Osteocyte (in vitro differentiated cells): ENCODE measurements around the gene SIRT4. TPM values are rescaled to one million over a fixed set of nuclear protein-coding genes. Genes with fewer than 3 reads are reported as not detected.

Experiments
- DNase-seq: peaks from one replicate; pipeline ENCODE4 v3.0.0; 2021; ENCODE audit warnings: mixed read lengths; ENCODE audit not compliant: unreplicated experiment; ENCODE audit errors: extremely low spot score
- H3K27ac Mint-ChIP-seq: one replicate; pipeline ENCODE4 v1.8.0; 2021; ENCODE audit warnings: mild to moderate bottlenecking, mixed read lengths; ENCODE audit not compliant: unreplicated experiment
- H3K27me3 Mint-ChIP-seq: one replicate; pipeline ENCODE4 v1.8.0; 2021; ENCODE audit warnings: mixed read lengths; ENCODE audit not compliant: unreplicated experiment
- H3K36me3 Mint-ChIP-seq: one replicate; pipeline ENCODE4 v1.8.0; 2021; ENCODE audit warnings: mixed read lengths; ENCODE audit not compliant: unreplicated experiment
- H3K4me1 Mint-ChIP-seq: one replicate; pipeline ENCODE4 v1.8.0; 2021; ENCODE audit warnings: mixed read lengths; ENCODE audit not compliant: unreplicated experiment
- H3K4me3 Mint-ChIP-seq: one replicate; pipeline ENCODE4 v1.8.0; 2021; ENCODE audit warnings: mild to moderate bottlenecking, moderate library complexity, mixed read lengths; ENCODE audit not compliant: unreplicated experiment
- H3K9me3 Mint-ChIP-seq: one replicate; pipeline ENCODE4 v1.8.0; 2021; ENCODE audit warnings: mixed read lengths; ENCODE audit not compliant: unreplicated experiment
- total RNA-seq: library from RNA; stranded (reverse); gene quantifications from 2 replicates; pipeline ENCODE4 v1.2.1, GENCODE V29; 2021
- TF ChIP-seq, protein P1 (sequence below): fragments of 200-600 bp; sonication (generic); IDR thresholded peaks from 2 replicates; pipeline ENCODE4 v1.5.0; 2021; ENCODE audit warnings: antibody characterized with exemption, mild to moderate bottlenecking, moderate library complexity

Gene SIRT4
- total RNA-seq, 1 donor from 2014 or later: 0.97 TPM

DNA sequence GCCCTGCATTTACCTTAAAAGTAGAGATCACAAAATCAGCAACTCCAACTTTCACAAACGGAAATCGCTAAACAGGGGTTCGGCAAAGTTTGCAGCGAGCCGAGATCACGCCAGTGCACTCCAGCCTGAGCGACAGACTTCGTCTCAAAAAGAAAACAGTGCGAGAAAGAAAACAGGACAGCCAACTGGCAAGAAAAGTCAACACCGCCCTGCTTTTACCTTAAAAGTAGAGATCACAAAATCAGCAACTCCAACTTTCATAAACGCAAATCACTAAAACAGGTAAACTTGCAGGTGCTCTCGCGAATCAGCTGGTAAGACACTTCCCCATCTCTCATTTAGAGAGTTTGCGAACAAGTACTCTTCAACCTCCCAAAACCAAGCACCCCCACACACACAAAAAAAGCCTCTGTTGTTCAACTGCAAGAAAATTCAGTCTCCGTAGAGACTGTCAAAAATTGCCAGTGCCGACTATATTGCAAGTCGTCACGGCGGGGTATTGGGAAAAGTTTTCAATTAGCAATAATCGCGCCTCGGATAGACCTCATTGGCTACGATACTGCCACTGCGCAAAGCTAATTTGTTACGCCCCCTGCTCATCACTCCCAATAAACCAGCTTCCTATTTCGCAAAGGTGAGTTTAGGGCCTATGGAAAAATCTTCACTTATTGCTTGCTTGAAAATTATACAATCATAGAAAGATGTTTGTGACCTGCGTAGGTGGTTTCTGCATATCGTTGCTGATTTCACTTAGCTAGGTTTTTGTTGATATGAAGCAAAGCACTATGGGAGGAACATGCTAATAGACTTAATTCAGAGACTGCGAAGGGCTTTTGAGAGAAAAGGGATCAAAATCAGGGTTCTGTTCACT, 9.2 kb upstream of the SIRT4 start, which contains the start of gene RNU4-1:
RNU4-1 (minus strand) TSS at position 577 of the 871 bp plus-strand sequence.
- H3K4me1 Mint-ChIP-seq: peaks cover 5% of the 10 kb centered on the region
- peak; percentile 89 for DNase-seq
- no peak within 1 kb of the TSS for H3K27ac Mint-ChIP-seq
- no peak within 1 kb of the TSS for H3K4me3 Mint-ChIP-seq
- H3K9me3 Mint-ChIP-seq: no peaks in the 10 kb centered on the region
- TF ChIP-seq, protein P1, sequence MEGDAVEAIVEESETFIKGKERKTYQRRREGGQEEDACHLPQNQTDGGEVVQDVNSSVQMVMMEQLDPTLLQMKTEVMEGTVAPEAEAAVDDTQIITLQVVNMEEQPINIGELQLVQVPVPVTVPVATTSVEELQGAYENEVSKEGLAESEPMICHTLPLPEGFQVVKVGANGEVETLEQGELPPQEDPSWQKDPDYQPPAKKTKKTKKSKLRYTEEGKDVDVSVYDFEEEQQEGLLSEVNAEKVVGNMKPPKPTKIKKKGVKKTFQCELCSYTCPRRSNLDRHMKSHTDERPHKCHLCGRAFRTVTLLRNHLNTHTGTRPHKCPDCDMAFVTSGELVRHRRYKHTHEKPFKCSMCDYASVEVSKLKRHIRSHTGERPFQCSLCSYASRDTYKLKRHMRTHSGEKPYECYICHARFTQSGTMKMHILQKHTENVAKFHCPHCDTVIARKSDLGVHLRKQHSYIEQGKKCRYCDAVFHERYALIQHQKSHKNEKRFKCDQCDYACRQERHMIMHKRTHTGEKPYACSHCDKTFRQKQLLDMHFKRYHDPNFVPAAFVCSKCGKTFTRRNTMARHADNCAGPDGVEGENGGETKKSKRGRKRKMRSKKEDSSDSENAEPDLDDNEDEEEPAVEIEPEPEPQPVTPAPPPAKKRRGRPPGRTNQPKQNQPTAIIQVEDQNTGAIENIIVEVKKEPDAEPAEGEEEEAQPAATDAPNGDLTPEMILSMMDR: no peak
- H3K27me3 Mint-ChIP-seq: no peaks in the 10 kb centered on the region
- H3K36me3 Mint-ChIP-seq: no peaks in the 10 kb centered on the region

DNA sequence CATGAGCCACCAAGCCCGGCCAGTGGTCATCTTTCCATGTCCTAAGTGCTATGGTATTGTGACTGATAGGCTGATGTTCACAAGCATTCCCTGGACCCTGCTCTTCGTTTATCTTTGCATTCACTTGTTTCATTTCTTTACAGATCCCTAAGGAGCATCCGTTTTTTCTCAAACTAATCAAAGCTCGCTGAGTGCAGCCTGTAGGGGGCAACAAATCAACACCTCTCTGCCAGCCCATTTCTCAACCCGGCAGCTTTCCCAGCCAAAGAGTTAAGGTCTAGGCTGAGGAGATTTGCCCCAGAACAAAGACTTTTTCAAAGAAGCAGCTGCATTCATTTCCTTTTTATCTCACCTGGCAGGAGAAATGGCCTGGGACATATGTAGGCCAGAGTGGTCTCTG, 12.1 kb downstream of the SIRT4 start:
- TF ChIP-seq, protein P1: peak; percentile 33
- Mint-ChIP-seq H3K36me3 (no peaks in the 10 kb centered on the region), H3K4me1 (peaks cover 9% of the 10 kb centered on the region), H3K27ac (no peak overlapping the region), H3K27me3 (no peaks in the 10 kb centered on the region), H3K9me3 (no peaks in the 10 kb centered on the region), H3K4me3 (no peak overlapping the region)
- DNase-seq: no peak

DNA sequence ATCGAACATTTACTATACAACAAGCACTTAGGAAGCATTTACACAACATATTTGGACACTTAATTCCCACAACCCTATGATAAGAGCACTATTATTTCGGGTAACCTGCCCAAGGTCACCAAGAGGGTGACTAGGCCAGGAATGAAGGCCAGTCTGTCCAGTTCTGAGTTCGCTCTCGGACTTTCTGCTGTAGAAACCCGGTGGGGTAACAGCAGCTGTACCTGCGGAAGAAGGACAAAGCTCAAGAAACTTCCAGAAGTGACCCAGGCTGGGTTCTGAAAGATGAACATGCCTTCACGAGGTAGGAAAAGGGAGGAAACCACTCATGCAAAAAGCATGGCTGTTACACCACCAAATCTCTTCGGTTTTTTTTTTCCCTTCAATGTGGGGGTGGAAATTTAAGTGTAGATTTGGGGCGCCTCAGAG, 14.7 kb downstream of the SIRT4 start:
- Mint-ChIP-seq H3K9me3 (no peaks in the 10 kb centered on the region), H3K27ac (peak overlapping the region; percentile 92), H3K27me3 (peaks cover 9% of the 10 kb centered on the region), H3K4me3 (peak overlapping the region; percentile 88), H3K36me3 (no peaks in the 10 kb centered on the region), H3K4me1 (peaks cover 9% of the 10 kb centered on the region)
- no peak for DNase-seq
- TF ChIP-seq, protein P1: no peak

DNA sequence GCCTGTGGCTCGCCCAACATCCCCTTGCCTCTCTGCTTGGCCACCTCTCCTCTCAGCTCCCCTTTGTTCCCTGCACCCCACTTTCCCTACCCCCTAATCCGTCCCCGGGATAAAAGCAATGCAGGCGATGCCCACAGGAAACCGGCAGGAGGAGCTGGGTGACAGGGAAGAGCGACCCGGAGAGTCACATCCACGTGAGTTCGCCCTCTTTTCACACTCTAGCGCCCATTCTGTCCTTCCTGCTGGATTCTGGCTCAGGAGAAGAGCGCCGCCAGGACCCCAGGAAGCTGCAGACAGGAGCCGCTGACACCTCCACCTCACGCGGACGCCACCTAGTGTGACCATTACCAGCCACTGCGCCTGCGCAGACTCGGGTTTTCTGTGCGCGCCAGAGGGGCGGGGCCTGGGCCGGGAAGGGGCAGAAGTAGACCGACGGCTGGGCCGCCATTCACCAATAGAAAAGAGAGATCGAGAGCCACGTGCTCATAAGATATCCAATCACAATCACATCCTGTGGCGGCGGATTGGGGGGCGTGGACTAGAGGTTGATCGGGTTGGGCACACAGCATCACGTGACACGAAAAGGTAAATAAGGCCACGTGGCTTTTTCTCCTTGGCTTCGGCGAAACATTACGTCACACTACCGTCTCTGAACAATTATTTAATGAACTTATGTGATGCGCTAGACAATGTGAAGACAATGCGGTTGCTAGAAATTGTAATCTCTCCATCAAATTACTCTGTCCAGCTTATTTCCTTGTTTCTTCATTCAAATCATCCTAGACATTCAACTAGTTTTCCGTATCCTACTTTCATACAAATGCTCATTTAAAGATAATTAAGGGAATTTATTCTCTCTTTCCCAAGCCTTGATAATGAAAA, 15.3 kb downstream of the SIRT4 start:
- peak; percentile 99 for DNase-seq
- peaks cover 9% of the 10 kb centered on the region for H3K4me1 Mint-ChIP-seq
- no peaks in the 10 kb centered on the region for H3K36me3 Mint-ChIP-seq
- peak overlapping the region; percentile 92 for H3K27ac Mint-ChIP-seq
- TF ChIP-seq, protein P1: peak; percentile 68
- H3K27me3 Mint-ChIP-seq: peaks cover 13% of the 10 kb centered on the region
- no peaks in the 10 kb centered on the region for H3K9me3 Mint-ChIP-seq
- peak overlapping the region; percentile 88 for H3K4me3 Mint-ChIP-seq
